K562 (cell line): Measurements from ENCODE around the gene BRD4. TPM values are rescaled to one million over a fixed set of nuclear protein-coding genes. Genes with fewer than 3 reads are reported as not detected.

ENCODE experiments used
- FIP1L1 ChIP-seq: fragments of 200-400 bp; formaldehyde crosslinking; IDR thresholded peaks from 2 replicates; pipeline ENCODE4 v1.6.1; 2018; ENCODE audit warnings: mild to moderate bottlenecking, low read depth, low read length; ENCODE audit not compliant: poor library complexity, severe bottlenecking
- FOS ChIP-seq: IDR thresholded peaks from 3 replicates; pipeline ENCODE4 v1.6.1; 2011; ENCODE audit not compliant: insufficient read length; ENCODE audit errors: extremely low read depth
- HEY1 ChIP-seq: fragments of 250-450 bp; sonication (Bioruptor Pico); IDR thresholded peaks from 2 replicates; pipeline ENCODE4 v1.5.0; 2020; ENCODE audit warnings: mild to moderate bottlenecking, moderate library complexity, borderline replicate concordance
- MCM3 ChIP-seq: fragments of 450-650 bp; IDR thresholded peaks from 2 replicates; pipeline ENCODE4 v1.6.1; 2016
- RBBP5 ChIP-seq: fragments of 200-600 bp; sonication (generic); IDR thresholded peaks from 2 replicates; pipeline ENCODE4 v1.6.1; 2012; ENCODE audit warnings: borderline replicate concordance, mild to moderate bottlenecking, low read length, control low read depth, inconsistent platforms; ENCODE audit not compliant: insufficient read depth, poor library complexity, severe bottlenecking
- SMAD3 ChIP-seq: fragments of 450-650 bp; formaldehyde crosslinking; conservative IDR thresholded peaks from 2 replicates; pipeline ENCODE4 v1.4.0; 2020; ENCODE audit warnings: mild to moderate bottlenecking
- STAG1 ChIP-seq: sonication (generic); formaldehyde crosslinking; IDR thresholded peaks from 2 replicates; pipeline ENCODE4 v1.5.0; 2020; ENCODE audit warnings: missing genetic modification reagents, borderline replicate concordance
- TBP ChIP-seq: optimal IDR thresholded peaks from 2 replicates; pipeline ENCODE3; 2011; ENCODE audit warnings: low read depth, low read length, improper control_type of control experiment
- ZBTB40 ChIP-seq, 2 experiments: fragments of 450-650 bp in 1 of 2; sonication (generic) in 1 of 2; formaldehyde crosslinking in 1 of 2; IDR thresholded peaks; 2 replicates each; pipeline versions ENCODE4 v1.7.1 to v1.9.0; 2016 to 2022; ENCODE audit warnings: inconsistent platforms in 1 of 2, mild to moderate bottlenecking in 1 of 2, missing genetic modification reagents in 1 of 2
- polyA plus RNA-seq, 8 experiments: library from polyadenylated mRNA; depleted of rRNA in 4 of 8; stranded (reverse) in 5 of 8; unstranded in 3 of 8; fragments of >200 nt; fragmentation: Nextera tagmentation in 2 of 8; fragmentation: Illumina TruSeq in 1 of 8; extraction: Ambion mirVana in 2 of 8; extraction: Trizol in 1 of 8; gene quantifications; 2 replicates each; pipeline versions ENCODE4 v1.2.1 to v1.2.3, GENCODE V29; 2011 to 2014; ENCODE audit warnings: inconsistent platforms in 1 of 8, missing spikeins in 1 of 8
- total RNA-seq, 7 experiments: library from RNA; depleted of rRNA in 6 of 7; stranded (reverse); fragments of >200 nt in 6 of 7; fragmentation: Illumina TruSeq in 2 of 7; extraction: Trizol in 2 of 7; gene quantifications; 2 replicates each; pipeline versions ENCODE4 v1.2.1 to v1.2.3, GENCODE V29; 2011 to 2021; ENCODE audit warnings: low replicate concordance in 1 of 7
- TF ChIP-seq, protein P1 (sequence below): fragments of 250-450 bp; sonication (Bioruptor Pico); IDR thresholded peaks from 2 replicates; pipeline ENCODE4 v1.9.0; 2021; ENCODE audit warnings: mild to moderate bottlenecking, inconsistent platforms
- TF ChIP-seq, protein P2 (sequence below), 2 experiments: fragments of 450-650 bp; conservative IDR thresholded peaks; 2 replicates each; pipeline ENCODE4 v1.6.1; 2017; ENCODE audit warnings: mild to moderate bottlenecking in 2 of 2, moderate library complexity in 2 of 2

The BRD4 gene
- total and polyA plus RNA-seq, 9 of the 15 experiments (the other 6 are each of a cell fraction or from before 2014, with no cell fraction given), result 1.8 to 105 (median 15.6) TPM

DNA sequence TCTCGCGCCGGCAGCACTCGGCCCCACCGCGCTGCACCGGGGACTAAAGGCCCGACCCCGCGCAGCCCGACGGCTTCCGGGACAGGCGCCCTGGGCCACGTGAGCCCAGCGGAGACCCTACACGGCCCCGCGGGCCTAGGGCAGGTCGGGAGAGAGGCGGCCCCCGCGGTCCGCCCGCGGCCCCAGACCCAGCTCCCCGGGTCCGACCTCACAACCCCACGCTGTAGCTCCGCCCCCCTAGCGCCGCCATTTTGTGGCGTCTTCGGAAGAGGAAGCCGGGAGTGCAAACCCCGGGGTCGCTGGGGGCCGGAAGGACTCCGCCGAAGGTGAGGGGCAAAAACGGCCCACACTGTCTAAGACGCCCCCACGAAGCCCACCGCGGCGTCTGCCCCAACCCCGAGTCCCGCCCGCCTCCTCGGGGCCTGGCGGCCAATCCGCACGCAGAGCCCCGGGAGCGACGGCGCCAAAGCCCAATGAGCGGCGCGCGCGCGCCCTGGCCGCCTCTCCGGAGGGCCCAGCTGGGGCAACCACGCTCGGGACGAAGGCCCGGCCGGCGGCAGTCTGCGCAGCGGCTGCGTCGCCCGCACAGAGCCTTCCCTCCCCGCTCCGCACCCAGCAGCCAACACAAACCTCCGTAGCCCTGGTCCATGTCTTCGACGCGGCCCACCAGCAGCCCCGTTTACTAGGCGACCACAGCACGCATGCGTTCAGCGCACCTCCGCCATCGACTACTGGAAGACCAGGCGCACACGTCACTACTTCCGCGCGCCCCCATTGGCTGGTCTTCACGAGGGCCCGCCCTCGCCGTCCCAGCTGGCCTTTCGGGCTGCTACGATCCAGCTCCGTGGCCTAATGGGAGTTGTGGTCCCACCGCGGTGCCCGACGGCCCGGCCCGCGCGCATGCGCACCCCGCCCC, 47.0 kb upstream of the BRD4 start, which contains the start of gene AKAP8 (continued):
- no peak for TF ChIP-seq ZBTB40 (IDR thresholded peaks at IDR 0.05)
- peak; percentile 23; the same call in 1 of the 2 replicates for TF ChIP-seq ZBTB40 (CRISPR knock-in tag; IDR thresholded peaks at IDR 0.05)
- no peak for TF ChIP-seq MCM3
- TF ChIP-seq FOS, result peak; percentile 88
- TF ChIP-seq, protein P1, sequence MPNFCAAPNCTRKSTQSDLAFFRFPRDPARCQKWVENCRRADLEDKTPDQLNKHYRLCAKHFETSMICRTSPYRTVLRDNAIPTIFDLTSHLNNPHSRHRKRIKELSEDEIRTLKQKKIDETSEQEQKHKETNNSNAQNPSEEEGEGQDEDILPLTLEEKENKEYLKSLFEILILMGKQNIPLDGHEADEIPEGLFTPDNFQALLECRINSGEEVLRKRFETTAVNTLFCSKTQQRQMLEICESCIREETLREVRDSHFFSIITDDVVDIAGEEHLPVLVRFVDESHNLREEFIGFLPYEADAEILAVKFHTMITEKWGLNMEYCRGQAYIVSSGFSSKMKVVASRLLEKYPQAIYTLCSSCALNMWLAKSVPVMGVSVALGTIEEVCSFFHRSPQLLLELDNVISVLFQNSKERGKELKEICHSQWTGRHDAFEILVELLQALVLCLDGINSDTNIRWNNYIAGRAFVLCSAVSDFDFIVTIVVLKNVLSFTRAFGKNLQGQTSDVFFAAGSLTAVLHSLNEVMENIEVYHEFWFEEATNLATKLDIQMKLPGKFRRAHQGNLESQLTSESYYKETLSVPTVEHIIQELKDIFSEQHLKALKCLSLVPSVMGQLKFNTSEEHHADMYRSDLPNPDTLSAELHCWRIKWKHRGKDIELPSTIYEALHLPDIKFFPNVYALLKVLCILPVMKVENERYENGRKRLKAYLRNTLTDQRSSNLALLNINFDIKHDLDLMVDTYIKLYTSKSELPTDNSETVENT (CRISPR knock-in tag), result peak; percentile 86
- peak; percentile 65 for TF ChIP-seq RBBP5
- TF ChIP-seq FIP1L1, result peak; percentile 89
- TF ChIP-seq STAG1 (CRISPR knock-in tag), result no peak
- TF ChIP-seq, protein P2, sequence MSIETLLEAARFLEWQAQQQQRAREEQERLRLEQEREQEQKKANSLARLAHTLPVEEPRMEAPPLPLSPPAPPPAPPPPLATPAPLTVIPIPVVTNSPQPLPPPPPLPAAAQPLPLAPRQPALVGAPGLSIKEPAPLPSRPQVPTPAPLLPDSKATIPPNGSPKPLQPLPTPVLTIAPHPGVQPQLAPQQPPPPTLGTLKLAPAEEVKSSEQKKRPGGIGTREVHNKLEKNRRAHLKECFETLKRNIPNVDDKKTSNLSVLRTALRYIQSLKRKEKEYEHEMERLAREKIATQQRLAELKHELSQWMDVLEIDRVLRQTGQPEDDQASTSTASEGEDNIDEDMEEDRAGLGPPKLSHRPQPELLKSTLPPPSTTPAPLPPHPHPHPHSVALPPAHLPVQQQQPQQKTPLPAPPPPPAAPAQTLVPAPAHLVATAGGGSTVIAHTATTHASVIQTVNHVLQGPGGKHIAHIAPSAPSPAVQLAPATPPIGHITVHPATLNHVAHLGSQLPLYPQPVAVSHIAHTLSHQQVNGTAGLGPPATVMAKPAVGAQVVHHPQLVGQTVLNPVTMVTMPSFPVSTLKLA (conservative IDR thresholded peaks at IDR 0.05), result peak; percentile 28 to 67; a peak in 3 of 4 replicates
- TF ChIP-seq HEY1, result no peak
- TF ChIP-seq SMAD3 (CRISPR knock-in tag), result no peak
- TF ChIP-seq TBP, result peak; percentile 82
